ENCODE measurements around the gene ADGRG7.
"Not testable (repeated sequence)": the region's sequence is repeated elsewhere in the genome, so short reads cannot be mapped to it uniquely, and the experiment has no call there.

The ADGRG7 gene

GRCh38 chr3:100650651-100651619, 41.5 kb downstream of the ADGRG7 start:
- no peak for DNase-seq

GRCh38 chr3:100653604-100654294, 44.3 kb downstream of the ADGRG7 start:
- no peak for DNase-seq

- DNase-seq = no peak
Observed at GRCh38 chr3:100656945-100657344, 47.5 kb downstream of the ADGRG7 start.

GRCh38 chr3:100661294-100661693, 51.9 kb downstream of the ADGRG7 start:
- DNase-seq = not testable (repeated sequence)

- no peak for DNase-seq
Observed at GRCh38 chr3:100662113-100662823, 52.9 kb downstream of the ADGRG7 start.

- peak; percentile 70 for DNase-seq
Observed at GRCh38 chr3:100665230-100665629, 55.8 kb downstream of the ADGRG7 start.

- DNase-seq = not testable (repeated sequence)
Observed at GRCh38 chr3:100666699-100667098, 57.3 kb downstream of the ADGRG7 start.

- DNase-seq = not testable (repeated sequence)
Observed at GRCh38 chr3:100667316-100667715, 57.9 kb downstream of the ADGRG7 start.

- not testable (repeated sequence) for DNase-seq
Observed at GRCh38 chr3:100670995-100671394, 61.6 kb downstream of the ADGRG7 start.

- DNase-seq = no peak
Observed at GRCh38 chr3:100681496-100681895, 72.1 kb downstream of the ADGRG7 start.

- no peak for DNase-seq
Observed at GRCh38 chr3:100682056-100682853, 72.9 kb downstream of the ADGRG7 start.

- DNase-seq = no peak
Observed at GRCh38 chr3:100682854-100683760, 73.7 kb downstream of the ADGRG7 start.

GRCh38 chr3:100693225-100693624, 83.8 kb downstream of the ADGRG7 start:
- DNase-seq = no peak

GRCh38 chr3:100695696-100696095, 86.3 kb downstream of the ADGRG7 start:
- DNase-seq = no peak

- DNase-seq = no peak
Observed at GRCh38 chr3:100696161-100696560, 86.8 kb downstream of the ADGRG7 start.

- no peak for DNase-seq
Observed at GRCh38 chr3:100697172-100697571, 87.8 kb downstream of the ADGRG7 start.

- DNase-seq = no peak
Observed at GRCh38 chr3:100697723-100698285, 88.4 kb downstream of the ADGRG7 start.

GRCh38 chr3:100698736-100699135, 89.3 kb downstream of the ADGRG7 start:
- DNase-seq = no peak

GRCh38 chr3:100700708-100701107, 91.3 kb downstream of the ADGRG7 start:
- no peak for DNase-seq

- DNase-seq = no peak
Observed at GRCh38 chr3:100702082-100702979, 92.9 kb downstream of the ADGRG7 start.
